Measurements from ENCODE around the gene C1QTNF5. TPM values are rescaled to one million over a fixed set of nuclear protein-coding genes. Genes with fewer than 3 reads are reported as not detected.

Gene C1QTNF5
- total and polyA plus RNA-seq, 4 donors, result 1.9 to 6.4 (median 3.3) TPM

- no peak for DNase-seq (ENCODE audit: low spot score)
- WGBS, result 69% methylated on average over 6 of the region's 6 CpGs
- no peaks in the 10 kb centered on the region for H3K9me3 ChIP-seq (ENCODE audit: control insufficient read depth in 4 of 4, low read length in 3 of 4)
These were observed 37.4 kb upstream of the C1QTNF5 start for GRCh38 chr11:119377961-119378667.

GRCh38 chr11:119377112-119377901, 36.6 kb upstream of the C1QTNF5 start:
- TF ChIP-seq FOXA1 (IDR thresholded peaks at IDR 0.05), result no peak
- no peak for TF ChIP-seq NR2F2 (IDR thresholded peaks at IDR 0.05)
- no peak for TF ChIP-seq EGR1 (IDR thresholded peaks at IDR 0.05; ENCODE audit: low read depth in 2 of 2)
- TF ChIP-seq CTCF (IDR thresholded peaks at IDR 0.05; ENCODE audit: low read depth, low read length, missing input control), result no peak
- no peak for TF ChIP-seq FOXA2 (IDR thresholded peaks at IDR 0.05)
- TF ChIP-seq YY1 (IDR thresholded peaks at IDR 0.05), result no peak
- no peak for TF ChIP-seq HNF4A (conservative IDR thresholded peaks at IDR 0.05)
- no peak for TF ChIP-seq ATF3 (IDR thresholded peaks at IDR 0.05)
- TF ChIP-seq SP1 (IDR thresholded peaks at IDR 0.05), result no peak
- no peak for TF ChIP-seq MAX (IDR thresholded peaks at IDR 0.05)
- no peak for TF ChIP-seq REST (IDR thresholded peaks at IDR 0.05)
- Histone ChIP-seq H3K36me3 (ENCODE audit: control insufficient read depth in 4 of 4, insufficient read depth in 3 of 4, low read depth in 1 of 4, low read length in 3 of 4) (no peaks in the 10 kb centered on the region), H3K27me3 (ENCODE audit: control insufficient read depth in 4 of 4, insufficient read depth in 4 of 4, low read length in 3 of 4) (no peaks in the 10 kb centered on the region), H3K27ac (ENCODE audit: low read depth in 1 of 2, low read length in 2 of 2) (no peak overlapping the region), H3K9ac (ENCODE audit: low read depth in 1 of 2, low read length in 2 of 2) (no peak overlapping the region), H3K4me3 (ENCODE audit: low read depth in 1 of 3, low read length in 3 of 3) (no peak overlapping the region), H3K4me1 (ENCODE audit: control insufficient read depth in 4 of 4, insufficient read depth in 4 of 4, low read length in 3 of 4) (peaks cover 18 to 43% (median 28%) of the 10 kb centered on the region in 4 donors), H3K9me3 (ENCODE audit: control insufficient read depth in 4 of 4, low read length in 3 of 4) (no peaks in the 10 kb centered on the region)
- no peak for DNase-seq (ENCODE audit: low spot score)
- 60% methylated on average over 12 of the region's 12 CpGs for WGBS

More at GRCh38 chr11:119377961-119378667, 37.4 kb upstream of the C1QTNF5 start:
- H3K36me3 ChIP-seq (ENCODE audit: control insufficient read depth in 4 of 4, insufficient read depth in 3 of 4, low read depth in 1 of 4, low read length in 3 of 4), result no peaks in the 10 kb centered on the region
- no peak overlapping the region for H3K9ac ChIP-seq (ENCODE audit: low read depth in 1 of 2, low read length in 2 of 2)
- no peaks in the 10 kb centered on the region for H3K27me3 ChIP-seq (ENCODE audit: control insufficient read depth in 4 of 4, insufficient read depth in 4 of 4, low read length in 3 of 4)
- peaks cover 18 to 35% (median 24%) of the 10 kb centered on the region in 4 donors for H3K4me1 ChIP-seq (ENCODE audit: control insufficient read depth in 4 of 4, insufficient read depth in 4 of 4, low read length in 3 of 4)
- H3K4me3 ChIP-seq (ENCODE audit: low read depth in 1 of 3, low read length in 3 of 3), result no peak overlapping the region
- TF ChIP-seq RXRA (IDR thresholded peaks at IDR 0.05), result no peak
- no peak for TF ChIP-seq TAF1 (conservative IDR thresholded peaks at IDR 0.05)
- no peak for TF ChIP-seq GABPA (IDR thresholded peaks at IDR 0.05 in 1 of 2, conservative IDR thresholded peaks at IDR 0.05 in 1 of 2)
- TF ChIP-seq ATF3 (IDR thresholded peaks at IDR 0.05), result no peak
- no peak for TF ChIP-seq HNF4A (conservative IDR thresholded peaks at IDR 0.05)
- TF ChIP-seq FOXA1 (IDR thresholded peaks at IDR 0.05), result no peak
- TF ChIP-seq RAD21 (IDR thresholded peaks at IDR 0.05), result no peak
- TF ChIP-seq JUND (IDR thresholded peaks at IDR 0.05), result no peak
- no peak overlapping the region for H3K27ac ChIP-seq (ENCODE audit: low read depth in 1 of 2, low read length in 2 of 2)
